Measurements from ENCODE around the gene KIFC1.

DNA sequence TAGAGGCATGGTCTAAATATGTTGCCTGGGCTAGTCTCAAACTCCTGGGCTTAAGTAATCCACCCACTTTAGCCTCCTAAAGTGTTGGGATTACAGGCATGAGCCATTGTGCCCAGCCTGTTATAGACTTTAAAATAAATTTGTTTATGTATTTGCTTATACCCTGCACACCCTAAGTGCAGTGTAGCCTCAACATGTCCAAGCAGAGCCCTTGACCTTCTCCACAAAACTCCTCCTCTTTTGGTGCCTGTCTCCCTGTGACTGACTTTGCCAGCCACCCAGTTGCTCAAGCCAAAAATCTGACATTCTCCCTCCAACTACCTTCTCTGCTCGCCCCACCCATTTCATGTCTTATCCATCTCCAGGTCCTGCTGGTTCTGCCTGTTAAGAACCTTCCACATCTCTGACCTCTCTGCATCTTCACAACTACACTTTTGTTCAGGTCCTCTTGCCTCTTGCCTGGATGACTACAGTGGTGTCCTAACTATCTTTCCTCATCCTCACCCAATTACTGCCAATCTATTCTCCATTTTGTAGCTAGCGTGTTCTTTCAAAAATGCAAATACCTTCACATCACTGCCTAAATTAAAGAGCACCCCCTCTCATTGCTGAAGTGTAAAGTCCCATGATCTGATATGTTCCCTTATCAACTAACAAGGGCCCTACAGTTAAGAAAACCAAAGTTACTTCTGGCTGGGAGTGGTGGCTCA, 11.2 kb upstream of the KIFC1 start:
- TF ChIP-seq CTCF (IDR thresholded peaks at IDR 0.05) (no peak), POLR2A (IDR thresholded peaks at IDR 0.05) (no peak)

Data from lower leg skin (tissue), 3 donors.